ENCODE data around the gene MST1.

The MST1 gene

DNA sequence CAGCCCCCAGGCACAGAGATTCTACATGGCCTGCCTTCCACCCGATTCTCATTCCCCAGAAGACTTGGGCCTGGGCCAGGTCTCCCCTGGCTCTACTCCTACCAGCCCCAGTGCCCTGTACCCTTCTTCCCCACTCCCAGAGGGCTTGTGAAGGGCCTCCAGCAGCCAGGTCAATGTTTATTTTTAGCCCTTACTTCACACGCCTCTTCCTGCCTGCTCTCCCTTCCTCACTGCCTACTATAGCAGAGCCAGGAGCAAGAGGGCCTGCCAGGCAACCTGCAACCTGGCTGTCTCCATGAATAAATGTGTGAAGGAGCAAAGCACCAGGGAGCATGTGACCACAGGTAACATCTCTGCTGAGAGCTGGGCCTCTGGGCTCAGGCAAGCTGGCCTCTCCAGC, 41.5 kb downstream of the MST1 start:
- in situ Hi-C loops (cut with HindIII; ENCODE audit: low pct_unique_long_range_greater_than_20kb, low sequenced_read_pairs): no loop called here
- TF ChIP-seq JUND (IDR thresholded peaks at IDR 0.05; ENCODE audit: low read depth): no peak
- no peak for DNase-seq (ENCODE audit: low read depth in 1 of 2, low spot score in 1 of 2)

DNA sequence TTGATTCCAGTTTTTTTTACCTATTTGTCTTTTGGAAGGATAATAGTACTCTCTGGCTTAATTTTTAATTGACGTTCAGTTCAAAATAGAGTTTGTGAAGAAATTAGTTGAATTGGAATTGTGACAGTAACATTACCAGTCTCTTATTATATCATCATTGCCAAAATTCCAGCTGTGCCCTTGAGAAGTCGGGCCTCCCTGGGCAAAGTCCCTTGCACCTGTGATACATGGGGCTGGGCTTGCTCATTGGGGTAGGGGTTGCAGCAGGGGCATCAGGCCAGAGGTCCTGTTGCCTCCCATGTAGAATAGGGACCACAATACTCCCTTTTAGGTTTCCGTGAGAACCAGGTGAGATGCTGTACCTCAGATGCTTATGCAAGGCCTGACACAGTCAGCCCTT, 43.0 kb downstream of the MST1 start:
- in situ Hi-C loops (cut with HindIII; ENCODE audit: low pct_unique_long_range_greater_than_20kb, low sequenced_read_pairs): no loop called here
- TF ChIP-seq JUND (IDR thresholded peaks at IDR 0.05; ENCODE audit: low read depth): no peak
- DNase-seq (ENCODE audit: low read depth in 1 of 2, low spot score in 1 of 2): no peak

DNA sequence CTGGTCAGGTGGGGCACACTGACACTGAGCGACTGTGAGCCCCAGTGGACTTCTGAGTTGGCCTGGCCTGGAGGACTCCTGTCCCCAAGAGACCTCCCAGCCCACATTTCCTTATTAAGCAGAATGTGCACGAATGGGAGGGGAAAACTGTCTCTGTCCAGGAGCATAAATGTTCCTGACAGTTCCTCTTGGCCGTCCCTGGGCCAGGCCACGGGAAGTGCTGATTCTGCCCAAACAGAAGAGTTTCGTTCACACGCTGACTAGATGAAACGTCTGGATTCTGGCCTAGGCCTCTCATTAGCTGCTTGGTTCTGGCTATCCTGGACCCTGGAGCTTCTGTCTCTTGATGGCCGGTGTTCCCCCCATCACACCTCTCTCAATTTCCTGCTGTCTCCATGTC, 44.6 kb downstream of the MST1 start:
- DNase-seq (ENCODE audit: low read depth in 1 of 2, low spot score in 1 of 2): no peak
- in situ Hi-C loops (cut with HindIII; ENCODE audit: low pct_unique_long_range_greater_than_20kb, low sequenced_read_pairs): no loop called here
- TF ChIP-seq JUND (IDR thresholded peaks at IDR 0.05; ENCODE audit: low read depth): no peak

DNA sequence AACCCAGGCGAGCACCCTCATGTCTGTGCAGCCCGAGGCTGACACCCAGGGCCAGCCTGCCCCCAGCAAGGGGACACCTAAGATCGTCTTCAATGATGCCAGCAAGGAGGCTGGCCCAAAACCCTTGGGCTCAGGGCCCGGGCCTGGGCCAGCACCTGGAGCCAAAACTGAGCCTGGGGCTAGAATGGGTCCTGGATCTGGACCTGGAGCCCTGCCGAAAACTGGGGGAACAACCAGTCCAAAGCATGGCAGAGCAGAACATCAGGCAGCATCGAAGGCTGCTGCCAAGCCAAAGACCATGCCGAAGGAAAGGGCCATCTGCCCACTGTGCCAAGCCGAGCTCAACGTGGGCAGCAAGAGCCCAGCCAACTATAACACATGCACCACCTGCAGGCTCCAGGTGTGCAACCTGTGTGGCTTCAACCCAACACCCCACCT, 46.5 kb downstream of the MST1 start:
- DNase-seq (ENCODE audit: low read depth in 1 of 2, low spot score in 1 of 2): no peak
- TF ChIP-seq JUND (IDR thresholded peaks at IDR 0.05; ENCODE audit: low read depth): no peak
- in situ Hi-C loops (cut with HindIII; ENCODE audit: low pct_unique_long_range_greater_than_20kb, low sequenced_read_pairs): no loop called here

DNA sequence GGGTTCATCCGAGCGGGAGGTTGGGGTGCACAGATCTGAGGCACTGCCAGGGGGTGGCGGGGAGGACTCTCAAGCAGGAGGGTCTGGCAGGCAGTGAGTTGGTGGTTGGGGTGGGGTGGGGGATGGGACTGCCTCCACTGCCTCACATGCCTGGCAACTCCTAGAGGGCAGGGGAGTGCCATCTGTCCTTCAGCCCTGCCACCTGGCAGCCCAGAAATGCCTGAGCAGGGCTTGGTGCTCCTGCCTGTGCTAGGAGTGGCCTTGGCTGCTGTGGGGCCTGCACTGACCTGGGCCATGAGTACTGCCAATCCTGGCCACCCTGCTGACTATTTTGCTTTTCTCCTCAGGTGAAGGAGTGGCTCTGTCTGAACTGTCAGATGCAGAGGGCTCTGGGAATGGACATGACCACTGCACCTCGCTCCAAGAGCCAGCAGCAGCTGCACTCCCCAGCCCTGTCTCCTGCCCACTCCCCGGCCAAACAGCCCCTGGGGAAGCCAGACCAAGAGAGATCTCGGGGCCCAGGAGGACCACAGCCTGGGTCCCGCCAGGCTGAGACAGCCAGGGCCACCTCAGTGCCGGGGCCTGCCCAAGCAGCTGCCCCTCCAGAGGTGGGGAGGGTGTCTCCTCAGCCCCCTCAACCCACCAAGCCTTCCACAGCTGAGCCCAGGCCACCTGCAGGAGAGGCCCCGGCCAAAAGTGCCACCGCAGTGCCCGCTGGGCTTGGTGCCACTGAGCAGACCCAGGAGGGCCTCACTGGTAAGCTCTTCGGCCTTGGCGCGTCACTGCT, 47.2 kb downstream of the MST1 start:
- TF ChIP-seq JUND (IDR thresholded peaks at IDR 0.05; ENCODE audit: low read depth): no peak
- in situ Hi-C loops (cut with HindIII; ENCODE audit: low pct_unique_long_range_greater_than_20kb, low sequenced_read_pairs): no loop called here
- no peak for DNase-seq (ENCODE audit: low read depth in 1 of 2, low spot score in 1 of 2)

DNA sequence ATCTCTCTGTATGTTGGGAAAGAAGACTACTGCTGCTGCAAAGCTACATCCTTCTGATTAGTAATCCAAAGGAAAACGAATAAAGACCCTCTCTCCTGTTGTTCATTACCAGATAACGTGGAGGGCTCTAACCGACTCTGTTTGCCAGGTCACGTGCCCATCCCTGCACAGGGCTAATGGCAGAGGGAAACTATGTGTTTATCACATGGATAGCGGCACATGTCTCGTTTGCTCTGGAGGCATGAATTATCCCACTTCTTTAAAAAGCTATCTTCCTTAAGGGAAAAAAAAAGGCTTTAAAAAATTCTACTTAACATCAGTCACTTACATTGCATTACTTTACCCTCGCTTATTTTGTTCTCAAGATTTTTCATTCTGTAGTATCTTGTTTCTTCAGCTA, 48.0 kb downstream of the MST1 start:
- in situ Hi-C loops (cut with HindIII; ENCODE audit: low pct_unique_long_range_greater_than_20kb, low sequenced_read_pairs): no loop called here
- no peak for DNase-seq (ENCODE audit: low read depth in 1 of 2, low spot score in 1 of 2)
- TF ChIP-seq JUND (IDR thresholded peaks at IDR 0.05; ENCODE audit: low read depth): no peak

DNA sequence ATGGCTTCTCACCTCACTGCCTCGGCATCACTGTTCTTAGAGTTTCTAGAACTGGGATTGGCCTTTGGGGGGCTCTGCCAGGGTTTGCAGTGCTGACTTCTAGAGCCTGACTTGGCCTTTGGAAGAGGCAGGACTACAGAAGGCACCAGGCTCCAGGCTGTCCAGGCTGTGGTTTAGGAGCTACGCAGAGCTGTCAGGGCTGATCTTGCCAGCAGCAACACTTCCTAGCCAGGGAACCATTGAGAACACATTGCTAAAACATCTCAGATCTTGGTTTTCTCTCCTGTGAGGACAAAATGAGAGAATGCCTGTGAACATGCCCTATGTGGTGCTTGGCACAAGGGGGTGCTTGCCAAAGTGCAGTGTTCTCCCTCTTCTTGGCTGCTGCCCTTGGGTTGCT, 49.7 kb downstream of the MST1 start:
- no peak for DNase-seq (ENCODE audit: low read depth in 1 of 2, low spot score in 1 of 2)
- no peak for TF ChIP-seq JUND (IDR thresholded peaks at IDR 0.05; ENCODE audit: low read depth)
- in situ Hi-C loops (cut with HindIII; ENCODE audit: low pct_unique_long_range_greater_than_20kb, low sequenced_read_pairs): no loop called here

DNA sequence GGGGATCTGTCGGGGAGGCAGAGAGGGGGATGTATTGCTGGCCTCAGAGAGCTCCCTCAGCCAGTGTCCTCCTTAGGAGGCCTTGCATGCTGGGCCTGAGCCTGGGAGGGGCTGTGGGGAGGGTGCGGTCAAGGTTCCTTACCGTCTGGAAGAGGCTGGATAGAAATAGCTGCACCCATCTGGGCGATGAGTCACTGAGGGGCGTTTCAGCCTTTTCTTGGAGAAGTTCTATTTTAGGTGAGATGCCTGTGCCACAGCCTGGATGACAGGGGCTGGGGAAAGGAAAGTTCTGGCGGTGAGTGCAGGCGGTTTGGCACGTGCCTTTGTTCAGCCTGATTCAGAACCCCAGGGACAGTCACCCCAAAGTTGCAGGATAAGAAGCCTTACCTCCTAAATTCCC, 50.8 kb downstream of the MST1 start:
- in situ Hi-C loops (cut with HindIII; ENCODE audit: low pct_unique_long_range_greater_than_20kb, low sequenced_read_pairs): no loop called here
- TF ChIP-seq JUND (IDR thresholded peaks at IDR 0.05; ENCODE audit: low read depth): no peak
- DNase-seq (ENCODE audit: low read depth in 1 of 2, low spot score in 1 of 2): no peak

DNA sequence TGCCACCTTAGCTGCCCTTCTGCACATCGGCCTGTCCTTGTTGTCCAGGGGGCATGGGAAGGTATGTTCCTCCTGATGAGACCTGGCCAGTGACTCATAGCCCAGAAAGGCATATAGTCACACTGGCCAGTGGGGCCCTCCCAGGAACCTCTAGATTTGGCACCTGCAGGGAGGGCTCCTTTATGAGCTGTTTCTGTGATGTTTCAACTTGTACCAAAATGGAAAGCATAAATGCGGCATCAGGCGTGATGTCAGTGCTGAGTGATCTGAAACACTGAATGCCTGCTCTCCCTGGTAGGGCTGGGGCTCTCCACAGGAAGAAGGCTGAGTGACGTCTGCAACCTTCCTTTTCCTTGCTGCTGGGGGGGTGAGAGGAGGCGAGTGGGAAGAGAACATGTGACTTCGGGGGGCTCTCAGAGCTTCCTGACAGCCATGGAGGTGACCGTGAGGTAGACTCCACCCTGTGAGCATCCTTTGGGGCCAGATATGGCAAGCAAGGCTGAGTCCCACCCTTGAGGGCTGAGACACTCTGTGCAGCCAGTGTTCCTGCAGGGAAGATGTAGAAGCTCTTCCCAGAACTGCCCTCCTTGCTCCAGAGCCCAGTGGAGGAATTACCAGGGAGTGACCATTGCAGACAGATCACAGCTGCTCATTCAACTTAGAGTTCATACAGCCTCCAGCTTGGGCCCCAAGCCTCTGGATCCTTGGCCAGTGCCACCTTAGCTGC, 52.2 kb downstream of the MST1 start:
- in situ Hi-C loops (cut with HindIII; ENCODE audit: low pct_unique_long_range_greater_than_20kb, low sequenced_read_pairs): no loop called here
- DNase-seq (ENCODE audit: low read depth in 1 of 2, low spot score in 1 of 2): no peak
- no peak for TF ChIP-seq JUND (IDR thresholded peaks at IDR 0.05; ENCODE audit: low read depth)

DNA sequence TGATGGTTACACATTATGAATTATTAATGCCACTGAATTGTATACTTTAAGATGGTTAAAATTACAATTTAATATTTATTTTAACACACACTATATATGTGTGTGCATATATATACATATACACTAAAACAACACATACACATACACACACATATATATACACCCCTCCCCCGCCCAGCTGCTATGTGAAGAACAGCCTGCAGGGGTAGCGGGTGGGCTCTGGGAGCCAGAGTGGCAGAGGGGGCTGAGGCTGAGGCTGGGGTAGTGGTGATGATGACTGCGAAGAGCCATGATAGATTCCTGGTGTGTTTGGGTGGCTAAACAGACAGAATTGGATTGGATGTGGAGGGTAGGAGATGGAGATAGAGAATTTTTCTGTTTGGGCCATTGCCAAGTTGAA, 54.5 kb downstream of the MST1 start:
- DNase-seq (ENCODE audit: low read depth in 1 of 2, low spot score in 1 of 2): no peak
- no peak for TF ChIP-seq JUND (IDR thresholded peaks at IDR 0.05; ENCODE audit: low read depth)
- in situ Hi-C loops (cut with HindIII; ENCODE audit: low pct_unique_long_range_greater_than_20kb, low sequenced_read_pairs): no loop called here

Data from T47D (cell line).